Epithelial cell of esophagus (primary cell): Measurements from ENCODE around the gene ZNF253.

ENCODE experiments used
- DNase-seq: peaks from one replicate; pipeline ENCODE4 v3.0.0; 2010; ENCODE audit warnings: low read depth
- H3K4me3 ChIP-seq: 2 replicates; pipeline ENCODE4 v1.5.1; 2011; ENCODE audit warnings: mild to moderate bottlenecking, low read length, control low read depth
- TF ChIP-seq, protein P1 (sequence below): IDR thresholded peaks from 2 replicates; pipeline ENCODE4 v1.5.1; 2011; ENCODE audit warnings: low read depth, mild to moderate bottlenecking, low read length, control low read depth, inconsistent platforms; ENCODE audit not compliant: insufficient read depth; ENCODE audit errors: missing control alignments

The ZNF253 gene

DNA sequence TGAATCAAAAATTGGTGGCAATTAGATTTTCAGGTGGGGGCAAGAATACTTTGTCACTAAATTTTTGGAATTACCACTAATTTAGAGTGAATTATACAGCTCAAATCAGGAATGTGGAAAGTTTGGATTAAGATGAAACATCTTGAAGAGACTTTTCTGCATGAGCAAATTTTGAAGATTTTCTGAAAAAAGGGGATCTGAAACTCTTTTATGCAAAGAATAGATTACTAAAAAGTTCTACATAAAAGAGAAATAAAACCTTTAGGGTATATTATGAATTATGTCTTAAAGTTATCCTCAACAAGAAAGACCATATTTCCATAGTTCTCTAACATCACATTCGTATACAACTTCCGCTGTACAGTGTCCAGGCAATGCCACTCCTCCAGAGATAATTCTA, 71.7 kb downstream of the ZNF253 start:
- DNase-seq, result no peak
- no peak overlapping the region for H3K4me3 ChIP-seq
- TF ChIP-seq, protein P1, sequence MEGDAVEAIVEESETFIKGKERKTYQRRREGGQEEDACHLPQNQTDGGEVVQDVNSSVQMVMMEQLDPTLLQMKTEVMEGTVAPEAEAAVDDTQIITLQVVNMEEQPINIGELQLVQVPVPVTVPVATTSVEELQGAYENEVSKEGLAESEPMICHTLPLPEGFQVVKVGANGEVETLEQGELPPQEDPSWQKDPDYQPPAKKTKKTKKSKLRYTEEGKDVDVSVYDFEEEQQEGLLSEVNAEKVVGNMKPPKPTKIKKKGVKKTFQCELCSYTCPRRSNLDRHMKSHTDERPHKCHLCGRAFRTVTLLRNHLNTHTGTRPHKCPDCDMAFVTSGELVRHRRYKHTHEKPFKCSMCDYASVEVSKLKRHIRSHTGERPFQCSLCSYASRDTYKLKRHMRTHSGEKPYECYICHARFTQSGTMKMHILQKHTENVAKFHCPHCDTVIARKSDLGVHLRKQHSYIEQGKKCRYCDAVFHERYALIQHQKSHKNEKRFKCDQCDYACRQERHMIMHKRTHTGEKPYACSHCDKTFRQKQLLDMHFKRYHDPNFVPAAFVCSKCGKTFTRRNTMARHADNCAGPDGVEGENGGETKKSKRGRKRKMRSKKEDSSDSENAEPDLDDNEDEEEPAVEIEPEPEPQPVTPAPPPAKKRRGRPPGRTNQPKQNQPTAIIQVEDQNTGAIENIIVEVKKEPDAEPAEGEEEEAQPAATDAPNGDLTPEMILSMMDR, result no peak

DNA sequence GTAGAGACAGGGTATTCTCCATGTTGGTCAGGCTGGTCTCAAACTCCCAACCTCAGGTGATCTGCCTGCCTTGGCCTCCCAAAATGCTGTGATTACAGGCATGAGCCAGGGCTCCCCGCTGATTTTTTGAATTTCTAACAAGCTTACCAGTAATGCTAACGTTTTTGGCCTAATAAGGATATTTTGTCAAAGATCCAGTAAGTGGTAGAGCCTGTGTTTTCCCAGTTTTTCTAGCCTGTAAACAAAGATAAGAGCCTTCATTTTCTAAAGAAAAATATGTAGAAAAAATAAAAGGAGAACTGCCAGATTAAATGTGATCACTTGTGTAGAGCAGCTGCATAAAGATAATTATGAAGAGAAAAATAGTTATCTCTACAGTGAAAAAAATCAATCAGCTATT, 72.8 kb downstream of the ZNF253 start:
- no peak overlapping the region for H3K4me3 ChIP-seq
- TF ChIP-seq, protein P1, result no peak
- DNase-seq, result no peak

DNA sequence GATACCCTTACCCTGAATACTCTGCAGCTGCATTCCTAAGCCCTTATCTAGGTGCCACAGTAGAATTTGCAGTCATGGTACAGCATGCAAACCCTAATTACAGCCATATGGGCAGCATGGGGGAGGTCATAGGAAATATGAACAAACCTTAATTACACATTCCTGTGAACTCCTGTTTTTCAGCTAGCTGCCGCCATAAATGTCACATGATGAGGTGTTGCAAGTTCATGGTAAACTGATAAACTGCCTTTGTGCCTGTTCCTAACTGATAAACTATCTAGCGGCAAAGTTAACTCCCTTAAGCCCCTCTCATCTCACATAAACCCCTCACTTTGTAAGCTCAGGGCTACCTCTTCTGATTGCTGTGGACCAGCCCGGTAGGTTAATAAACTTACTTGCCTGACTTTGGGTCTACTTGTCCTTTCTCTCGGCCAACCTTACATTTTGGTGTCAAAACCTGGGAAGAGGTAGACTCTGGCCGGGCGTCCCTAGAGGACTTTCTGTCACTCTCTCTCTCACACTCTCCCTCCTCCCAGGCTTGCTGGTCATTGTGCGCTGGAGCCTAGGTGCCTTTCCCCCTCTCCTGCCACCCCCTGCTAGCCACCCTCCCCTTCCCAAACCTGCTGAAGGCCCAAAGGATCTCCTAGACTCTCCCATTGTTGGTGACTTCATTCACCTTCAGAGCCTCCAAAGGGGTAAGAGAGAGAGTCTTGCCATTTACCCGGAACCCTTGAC, 78.3 kb downstream of the ZNF253 start:
- TF ChIP-seq, protein P1, result no peak
- no peak overlapping the region for H3K4me3 ChIP-seq
- no peak for DNase-seq
